Spinal cord (tissue), 10 donors: ENCODE data around the gene PPP1R3C. TPM values are rescaled to one million over a fixed set of nuclear protein-coding genes. Genes with fewer than 3 reads are reported as not detected.

ENCODE experiments used
- DNase-seq, 6 donors: peaks; one replicate each; pipeline versions ENCODE4 v3.0.0 to v3.0.0-alpha.2; 2013 to 2015; ENCODE audit warnings: low spot score in 6 of 6, low read depth in 4 of 6
- H3K27ac ChIP-seq: one replicate; pipeline ENCODE4 v1.5.1; 2013; ENCODE audit warnings: low read depth, low read length, control low read depth
- H3K27me3 ChIP-seq: one replicate; pipeline ENCODE4 v1.6.1; 2013; ENCODE audit warnings: low read length; ENCODE audit not compliant: control insufficient read depth, insufficient read depth
- H3K36me3 ChIP-seq: one replicate; pipeline ENCODE4 v1.6.1; 2013; ENCODE audit warnings: low read length; ENCODE audit not compliant: control insufficient read depth, insufficient read depth
- H3K4me1 ChIP-seq: one replicate; pipeline ENCODE4 v1.6.1; 2013; ENCODE audit warnings: low read length; ENCODE audit not compliant: control insufficient read depth, insufficient read depth
- H3K4me3 ChIP-seq: one replicate; pipeline ENCODE4 v1.5.1; 2013; ENCODE audit warnings: low read depth, low read length, control low read depth
- H3K9me3 ChIP-seq: one replicate; pipeline ENCODE4 v1.6.1; 2013; ENCODE audit warnings: low read length; ENCODE audit not compliant: control insufficient read depth, insufficient read depth
- WGBS: methylation state at CpG from one replicate; pipeline ENCODE4 v1.1.5; 2013; ENCODE audit warnings: missing lambda C conversion rate; ENCODE audit not compliant: insufficient coverage; 5-methylcytosine and 5-hydroxymethylcytosine counted together
- polyA plus RNA-seq, 2 donors: library from polyadenylated mRNA; unstranded; fragments of 120-200 nt; gene quantifications; one replicate each; pipeline ENCODE4 v1.2.1, GENCODE V29; 2013; ENCODE audit not compliant: insufficient read length in 2 of 2
- total RNA-seq, 2 donors: library from RNA; depleted of rRNA in 1 of 2; stranded (reverse); fragments of 120-200 nt in 1 of 2; fragments of >200 nt in 1 of 2; gene quantifications; one replicate each; pipeline versions ENCODE4 v1.2.3 to v1.2.4, GENCODE V29; 2013 to 2014
- donor health status: healthy.

The PPP1R3C gene
- total and polyA plus RNA-seq, 4 donors = 16.8 to 48.2 (median 35.2) TPM

DNA sequence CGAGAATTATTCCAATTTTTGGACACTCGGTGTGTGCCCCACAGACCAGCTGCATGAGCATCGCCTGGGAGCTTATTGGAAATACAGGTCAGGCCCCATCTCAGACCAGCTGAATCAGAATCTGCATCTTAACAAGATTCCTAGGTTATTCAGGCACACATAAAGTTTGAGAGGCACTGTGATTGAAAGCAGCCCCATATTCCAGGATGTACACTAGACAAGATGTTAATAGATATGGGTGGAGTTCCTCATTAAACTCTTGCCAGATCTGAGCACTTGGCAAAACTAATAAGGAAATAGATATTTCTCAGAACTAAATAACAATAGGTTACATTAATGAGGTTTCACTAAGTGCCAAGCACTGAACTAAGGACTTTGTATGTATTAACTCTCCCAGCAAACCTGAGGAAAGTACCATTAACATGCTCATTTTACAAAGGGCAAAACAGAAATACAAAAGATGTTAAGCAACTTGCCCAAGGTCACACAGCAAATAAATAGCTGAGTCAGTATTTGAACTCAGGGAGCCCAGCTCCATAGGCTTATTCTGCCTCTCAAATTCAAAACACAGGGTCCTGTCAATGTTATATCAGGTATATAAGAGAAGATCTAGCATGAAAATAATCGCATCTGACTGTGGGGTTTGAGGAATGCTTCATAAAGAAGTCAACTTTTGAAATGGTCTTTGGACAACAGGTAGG lies 29.9 kb downstream of the PPP1R3C start:
- WGBS = 97% methylated on average over 4 of the region's 4 CpGs
- Histone ChIP-seq H3K4me1 (peaks cover 8% of the 10 kb centered on the region), H3K27me3 (no peaks in the 10 kb centered on the region), H3K36me3 (no peaks in the 10 kb centered on the region), H3K27ac (no peak overlapping the region), H3K9me3 (peaks cover 2% of the 10 kb centered on the region), H3K4me3 (no peak overlapping the region)
- no peak for DNase-seq

DNA sequence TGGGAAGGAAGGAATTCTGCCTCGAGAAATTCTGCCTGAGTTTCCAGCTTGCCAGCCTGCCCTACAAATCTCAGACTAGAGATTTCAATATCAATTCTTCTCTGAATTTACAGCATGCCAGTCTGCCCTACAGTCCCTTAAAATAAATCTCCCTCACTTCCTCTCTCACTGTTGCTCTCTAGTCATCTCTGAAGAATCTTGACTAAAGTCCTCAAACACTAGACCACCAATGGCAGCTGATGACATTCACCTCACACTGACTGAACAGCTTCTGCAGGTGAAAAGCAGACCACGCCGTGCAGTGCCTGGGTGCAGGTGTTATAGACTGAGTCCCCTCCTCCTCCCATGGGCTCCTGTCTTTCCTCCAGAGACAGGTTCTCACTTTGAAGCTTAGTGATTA lies 30.4 kb downstream of the PPP1R3C start:
- H3K27me3 ChIP-seq = no peaks in the 10 kb centered on the region
- H3K27ac ChIP-seq = no peak overlapping the region
- H3K36me3 ChIP-seq = no peaks in the 10 kb centered on the region
- peaks cover 7% of the 10 kb centered on the region for H3K4me1 ChIP-seq
- WGBS = 87% methylated on average over 3 of the region's 3 CpGs
- H3K4me3 ChIP-seq = no peak overlapping the region
- peaks cover 2% of the 10 kb centered on the region for H3K9me3 ChIP-seq
- no peak for DNase-seq

DNA sequence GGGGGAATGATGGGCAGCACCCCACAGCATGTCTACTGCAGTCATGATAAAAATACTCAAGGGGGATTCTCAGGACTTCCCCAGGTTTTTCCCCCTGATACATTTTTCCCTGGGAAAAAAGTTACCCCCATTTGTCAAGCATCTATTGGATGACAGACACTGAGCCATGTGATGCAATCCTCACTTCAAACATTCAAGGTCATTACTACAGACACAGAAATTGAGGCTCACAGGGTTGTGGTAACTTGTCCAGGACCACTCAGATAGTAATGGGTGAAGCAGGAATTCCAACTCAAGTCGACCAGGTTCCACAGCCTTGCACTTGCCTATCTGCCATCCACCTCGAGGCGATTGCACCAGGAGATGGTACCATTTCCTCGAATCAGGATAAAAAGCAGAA lies 31.7 kb downstream of the PPP1R3C start:
- Histone ChIP-seq H3K27ac (no peak overlapping the region), H3K9me3 (peaks cover 2% of the 10 kb centered on the region), H3K4me1 (peaks cover 10% of the 10 kb centered on the region), H3K36me3 (no peaks in the 10 kb centered on the region), H3K27me3 (no peaks in the 10 kb centered on the region), H3K4me3 (no peak overlapping the region)
- no peak for DNase-seq
- 98% methylated on average over 4 of the region's 4 CpGs for WGBS

- Histone ChIP-seq H3K9me3 (no peaks in the 10 kb centered on the region), H3K4me3 (no peak overlapping the region), H3K4me1 (peaks cover 12% of the 10 kb centered on the region), H3K27me3 (peaks cover 1% of the 10 kb centered on the region), H3K36me3 (no peaks in the 10 kb centered on the region), H3K27ac (peak overlapping the region; percentile 83)
- 80% methylated on average over 1 of the region's 6 CpGs for WGBS
- DNase-seq = no peak
Observed at GRCh38 chr10:91598211-91598977, 34.5 kb downstream of the PPP1R3C start.

- Histone ChIP-seq H3K9me3 (no peaks in the 10 kb centered on the region), H3K4me3 (no peak overlapping the region), H3K27ac (peak overlapping the region; percentile 83), H3K36me3 (no peaks in the 10 kb centered on the region), H3K4me1 (peaks cover 16% of the 10 kb centered on the region), H3K27me3 (peaks cover 2% of the 10 kb centered on the region)
- DNase-seq = peak in 3 of 6 donors; percentile 62 to 90 (median 90)
- WGBS = 26% methylated on average over 4 of the region's 7 CpGs
Observed at GRCh38 chr10:91597197-91597881, 35.5 kb downstream of the PPP1R3C start.

DNA sequence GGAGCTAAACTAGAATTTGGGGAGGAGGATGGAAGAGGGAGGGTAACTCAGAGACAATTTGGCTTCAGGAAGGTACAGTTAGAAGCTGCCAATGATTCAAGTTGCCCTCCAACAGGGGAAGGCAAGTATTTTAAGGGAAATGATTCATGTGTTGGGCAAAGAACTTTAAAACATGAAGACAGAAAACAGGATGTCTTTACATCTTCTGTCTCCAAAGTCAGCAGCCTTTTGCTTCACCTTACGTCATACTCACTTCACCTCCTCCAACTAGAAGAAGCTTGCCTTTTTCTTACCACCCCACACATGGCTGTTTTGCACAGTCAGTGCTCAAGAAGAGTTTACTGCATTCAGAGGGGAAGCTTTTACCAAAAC lies 36.1 kb downstream of the PPP1R3C start:
- 17% methylated on average over 1 of the region's 1 CpG for WGBS

GRCh38 chr10:91593834-91594233 lies 39.0 kb downstream of the PPP1R3C start:
- WGBS = no CpG with 5 or more reads among the region's 2 CpGs
- Histone ChIP-seq H3K4me1 (peaks cover 39% of the 10 kb centered on the region), H3K27ac (peak overlapping the region; percentile 42), H3K4me3 (no peak overlapping the region), H3K27me3 (peaks cover 2% of the 10 kb centered on the region), H3K36me3 (no peaks in the 10 kb centered on the region), H3K9me3 (no peaks in the 10 kb centered on the region)
- peak in 1 of 6 donors; percentile 59 for DNase-seq

More for the DNA sequence above, 36.1 kb downstream of the PPP1R3C start:
- Histone ChIP-seq H3K27ac (peak overlapping the region; percentile 83), H3K27me3 (peaks cover 2% of the 10 kb centered on the region), H3K4me3 (no peak overlapping the region), H3K4me1 (peaks cover 18% of the 10 kb centered on the region), H3K36me3 (no peaks in the 10 kb centered on the region), H3K9me3 (no peaks in the 10 kb centered on the region)
- peak in 1 of 6 donors; percentile 57 for DNase-seq

GRCh38 chr10:91593366-91593765 lies 39.5 kb downstream of the PPP1R3C start:
- 89% methylated on average over 4 of the region's 8 CpGs for WGBS
- Histone ChIP-seq H3K27me3 (peaks cover 2% of the 10 kb centered on the region), H3K36me3 (no peaks in the 10 kb centered on the region), H3K4me3 (no peak overlapping the region), H3K4me1 (peaks cover 39% of the 10 kb centered on the region), H3K27ac (peak overlapping the region; percentile 42), H3K9me3 (no peaks in the 10 kb centered on the region)
- no peak for DNase-seq

DNA sequence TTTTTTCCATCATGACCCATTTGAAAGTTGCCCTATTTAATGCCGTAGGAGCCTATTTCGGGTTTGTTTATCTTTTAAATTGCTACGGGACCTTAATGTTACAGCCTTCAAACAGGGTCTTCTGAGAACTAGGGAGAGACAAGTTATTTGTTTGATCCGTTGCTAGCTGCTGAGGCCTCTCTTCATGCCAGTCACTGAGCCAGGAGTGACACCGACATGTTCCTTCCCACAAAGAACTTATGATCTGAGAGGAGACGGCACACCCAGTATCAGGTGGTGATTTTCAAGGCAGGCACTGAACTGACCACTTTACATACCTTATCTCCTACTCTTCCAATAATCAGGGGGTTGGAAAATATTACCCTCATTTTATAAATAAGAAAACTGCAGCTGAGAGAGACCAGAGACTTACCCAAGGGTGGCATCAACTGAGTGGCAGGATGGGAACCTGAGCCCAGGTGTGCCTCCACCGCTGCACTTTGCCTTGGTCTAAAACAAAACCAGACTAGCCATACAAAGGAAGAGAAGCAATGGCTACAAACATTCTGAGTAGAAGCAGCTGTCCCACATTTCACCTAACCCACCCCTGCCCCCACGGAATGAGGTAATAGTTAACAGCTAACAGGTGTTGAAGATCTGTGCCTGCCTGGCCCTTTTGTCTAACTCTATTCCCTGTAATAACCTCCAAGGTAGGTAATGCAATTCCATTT lies 40.5 kb downstream of the PPP1R3C start:
- Histone ChIP-seq H3K27ac (peak overlapping the region; percentile 79), H3K4me1 (peaks cover 34% of the 10 kb centered on the region), H3K36me3 (no peaks in the 10 kb centered on the region), H3K9me3 (no peaks in the 10 kb centered on the region), H3K4me3 (no peak overlapping the region), H3K27me3 (peaks cover 2% of the 10 kb centered on the region)
- DNase-seq = no peak
- 90% methylated on average over 2 of the region's 8 CpGs for WGBS
